HepG2 (cell line): ENCODE results near the gene DIO1.

Source experiments
- ATF1 ChIP-seq: IDR thresholded peaks from 2 replicates; pipeline ENCODE4 v1.6.1; 2016; ENCODE audit warnings: mild to moderate bottlenecking, control low read depth
- CTCF ChIP-seq: sonication (generic); formaldehyde crosslinking; IDR thresholded peaks from 2 replicates; pipeline ENCODE4 v1.5.0; 2020; ENCODE audit warnings: mild to moderate bottlenecking, missing genetic modification reagents, moderate library complexity
- ERF ChIP-seq: IDR thresholded peaks from 2 replicates; pipeline ENCODE4 v1.6.1; 2018; ENCODE audit warnings: missing biosample characterization, missing genetic modification reagents
- PAXIP1 ChIP-seq: sonication (generic); formaldehyde crosslinking; conservative IDR thresholded peaks from 2 replicates; pipeline ENCODE4 v1.4.0; 2020; ENCODE audit warnings: mild to moderate bottlenecking, missing genetic modification reagents, moderate library complexity
- RAD21 ChIP-seq: fragments of 450-650 bp; formaldehyde crosslinking; IDR thresholded peaks from 2 replicates; pipeline ENCODE4 v1.5.0; 2020; ENCODE audit warnings: mild to moderate bottlenecking
- THRA ChIP-seq: sonication (generic); formaldehyde crosslinking; IDR thresholded peaks from 2 replicates; pipeline ENCODE4 v1.4.0; 2020; ENCODE audit warnings: missing genetic modification reagents, borderline replicate concordance
- ZFX ChIP-seq: sonication (generic); formaldehyde crosslinking; IDR thresholded peaks from 2 replicates; pipeline ENCODE4 v1.4.0; 2020; ENCODE audit warnings: mild to moderate bottlenecking, low read depth, missing genetic modification reagents, moderate library complexity
- ZNF207 ChIP-seq: fragments of 450-650 bp; IDR thresholded peaks from 2 replicates; pipeline ENCODE4 v1.6.1; 2016; ENCODE audit warnings: antibody characterized with exemption, borderline replicate concordance
- TF ChIP-seq, protein P1 (sequence below), 2 experiments: sonication (generic) in 1 of 2; formaldehyde crosslinking in 1 of 2; IDR thresholded peaks; 2 replicates each; pipeline versions ENCODE4 v1.5.1 to v1.6.1; 2011 to 2020; ENCODE audit warnings: borderline replicate concordance in 1 of 2, low read depth in 1 of 2, low read length in 1 of 2, mild to moderate bottlenecking in 1 of 2, missing genetic modification reagents in 1 of 2, moderate library complexity in 1 of 2
- TF ChIP-seq, protein P2 (sequence below): sonication (generic); formaldehyde crosslinking; IDR thresholded peaks from 2 replicates; pipeline ENCODE4 v1.5.1; 2020; ENCODE audit warnings: mild to moderate bottlenecking, missing genetic modification reagents, borderline replicate concordance

GRCh38 chr1:53894644-53895043 lies 657 bp downstream of the DIO1 start:
- TF ChIP-seq PAXIP1 (no peak), ERF (CRISPR knock-in tag) (no peak), THRA (no peak), RAD21 (CRISPR knock-in tag) (no peak), ATF1 (CRISPR knock-in tag) (no peak), ZNF207 (no peak), ZFX (CRISPR knock-in tag) (no peak), CTCF (CRISPR knock-in tag) (no peak)
- TF ChIP-seq, protein P1, sequence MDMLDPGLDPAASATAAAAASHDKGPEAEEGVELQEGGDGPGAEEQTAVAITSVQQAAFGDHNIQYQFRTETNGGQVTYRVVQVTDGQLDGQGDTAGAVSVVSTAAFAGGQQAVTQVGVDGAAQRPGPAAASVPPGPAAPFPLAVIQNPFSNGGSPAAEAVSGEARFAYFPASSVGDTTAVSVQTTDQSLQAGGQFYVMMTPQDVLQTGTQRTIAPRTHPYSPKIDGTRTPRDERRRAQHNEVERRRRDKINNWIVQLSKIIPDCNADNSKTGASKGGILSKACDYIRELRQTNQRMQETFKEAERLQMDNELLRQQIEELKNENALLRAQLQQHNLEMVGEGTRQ (IDR thresholded peaks at IDR 0.05; ENCODE audit: low read depth, low read length) = no peak
- TF ChIP-seq, protein P1 (CRISPR knock-in tag; IDR thresholded peaks at IDR 0.05; ENCODE audit: borderline replicate concordance) = no peak
- TF ChIP-seq, protein P2, sequence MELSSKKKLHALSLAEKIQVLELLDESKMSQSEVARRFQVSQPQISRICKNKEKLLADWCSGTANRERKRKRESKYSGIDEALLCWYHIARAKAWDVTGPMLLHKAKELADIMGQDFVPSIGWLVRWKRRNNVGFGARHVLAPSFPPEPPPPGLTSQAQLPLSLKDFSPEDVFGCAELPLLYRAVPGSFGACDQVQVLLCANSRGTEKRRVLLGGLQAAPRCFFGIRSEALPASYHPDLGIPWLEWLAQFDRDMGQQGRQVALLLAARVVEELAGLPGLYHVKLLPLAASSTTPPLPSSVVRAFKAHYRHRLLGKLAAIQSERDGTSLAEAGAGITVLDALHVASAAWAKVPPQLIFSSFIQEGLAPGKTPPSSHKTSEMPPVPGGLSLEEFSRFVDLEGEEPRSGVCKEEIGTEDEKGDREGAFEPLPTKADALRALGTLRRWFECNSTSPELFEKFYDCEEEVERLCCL (CRISPR knock-in tag) = no peak
